ENCODE data around the gene RDH11. TPM values are rescaled to one million over a fixed set of nuclear protein-coding genes. Genes with fewer than 3 reads are reported as not detected.

The RDH11 gene
- total RNA-seq, 1 donor from 2014 or later = 54.1 TPM

DNA sequence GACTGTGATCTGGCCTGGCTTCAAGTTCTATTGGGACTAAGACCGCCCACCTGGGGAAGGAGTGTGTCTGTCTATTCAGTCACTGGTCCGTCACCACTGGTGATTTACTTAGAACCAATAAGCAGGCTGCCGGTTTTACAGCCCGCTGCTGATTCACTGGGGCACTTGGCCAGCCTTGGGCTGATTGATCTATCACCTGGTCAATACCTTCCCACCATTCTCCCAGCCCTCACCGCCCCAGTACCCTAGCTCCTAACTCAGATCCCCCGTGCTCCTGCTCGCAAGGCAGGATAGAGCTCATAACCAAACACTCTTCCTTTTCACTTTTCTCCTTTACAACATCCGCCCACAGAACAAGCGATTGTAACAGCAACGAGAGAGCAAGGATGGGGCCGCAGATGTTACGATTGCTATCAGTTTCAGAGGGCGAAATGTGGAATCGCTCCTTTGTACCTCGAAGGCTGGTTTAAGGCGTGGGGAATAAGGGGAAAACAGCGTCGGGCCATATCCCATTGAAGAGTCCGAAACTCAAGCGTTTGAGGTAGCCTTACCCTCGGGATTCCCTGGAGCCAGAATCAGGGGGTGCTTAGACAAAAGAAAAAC lies 672 bp downstream of the RDH11 start:
- TF ChIP-seq, protein P1, sequence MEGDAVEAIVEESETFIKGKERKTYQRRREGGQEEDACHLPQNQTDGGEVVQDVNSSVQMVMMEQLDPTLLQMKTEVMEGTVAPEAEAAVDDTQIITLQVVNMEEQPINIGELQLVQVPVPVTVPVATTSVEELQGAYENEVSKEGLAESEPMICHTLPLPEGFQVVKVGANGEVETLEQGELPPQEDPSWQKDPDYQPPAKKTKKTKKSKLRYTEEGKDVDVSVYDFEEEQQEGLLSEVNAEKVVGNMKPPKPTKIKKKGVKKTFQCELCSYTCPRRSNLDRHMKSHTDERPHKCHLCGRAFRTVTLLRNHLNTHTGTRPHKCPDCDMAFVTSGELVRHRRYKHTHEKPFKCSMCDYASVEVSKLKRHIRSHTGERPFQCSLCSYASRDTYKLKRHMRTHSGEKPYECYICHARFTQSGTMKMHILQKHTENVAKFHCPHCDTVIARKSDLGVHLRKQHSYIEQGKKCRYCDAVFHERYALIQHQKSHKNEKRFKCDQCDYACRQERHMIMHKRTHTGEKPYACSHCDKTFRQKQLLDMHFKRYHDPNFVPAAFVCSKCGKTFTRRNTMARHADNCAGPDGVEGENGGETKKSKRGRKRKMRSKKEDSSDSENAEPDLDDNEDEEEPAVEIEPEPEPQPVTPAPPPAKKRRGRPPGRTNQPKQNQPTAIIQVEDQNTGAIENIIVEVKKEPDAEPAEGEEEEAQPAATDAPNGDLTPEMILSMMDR (IDR thresholded peaks at IDR 0.05) = no peak
- Mint-ChIP-seq H3K4me1 (ENCODE audit: unreplicated experiment) (peaks cover 22% of the 10 kb centered on the region), H3K4me3 (ENCODE audit: unreplicated experiment) (peak overlapping the region; percentile 96), H3K27me3 (ENCODE audit: unreplicated experiment) (no peaks in the 10 kb centered on the region), H3K36me3 (ENCODE audit: unreplicated experiment) (peaks cover 20% of the 10 kb centered on the region), H3K27ac (ENCODE audit: unreplicated experiment) (peak overlapping the region; percentile 95), H3K9me3 (ENCODE audit: unreplicated experiment) (no peaks in the 10 kb centered on the region)
- no peak for DNase-seq (ENCODE audit: extremely low spot score, unreplicated experiment)

- TF ChIP-seq, protein P1 (IDR thresholded peaks at IDR 0.05) = no peak
- Mint-ChIP-seq H3K36me3 (ENCODE audit: unreplicated experiment) (peaks cover 57% of the 10 kb centered on the region), H3K4me3 (ENCODE audit: unreplicated experiment) (no peak overlapping the region), H3K9me3 (ENCODE audit: unreplicated experiment) (no peaks in the 10 kb centered on the region), H3K27me3 (ENCODE audit: unreplicated experiment) (no peaks in the 10 kb centered on the region), H3K4me1 (ENCODE audit: unreplicated experiment) (peaks cover 16% of the 10 kb centered on the region), H3K27ac (ENCODE audit: unreplicated experiment) (no peak overlapping the region)
- no peak for DNase-seq (ENCODE audit: extremely low spot score, unreplicated experiment)
Observed at GRCh38 chr14:67690011-67690410, 5.6 kb downstream of the RDH11 start.

GRCh38 chr14:67683842-67684241 lies 11.7 kb downstream of the RDH11 start:
- no peaks in the 10 kb centered on the region for H3K4me1 Mint-ChIP-seq (ENCODE audit: unreplicated experiment)
- H3K36me3 Mint-ChIP-seq (ENCODE audit: unreplicated experiment) = peaks cover 61% of the 10 kb centered on the region
- H3K27me3 Mint-ChIP-seq (ENCODE audit: unreplicated experiment) = no peaks in the 10 kb centered on the region
- H3K4me3 Mint-ChIP-seq (ENCODE audit: unreplicated experiment) = no peak overlapping the region
- no peak for DNase-seq (ENCODE audit: extremely low spot score, unreplicated experiment)
- H3K9me3 Mint-ChIP-seq (ENCODE audit: unreplicated experiment) = no peaks in the 10 kb centered on the region
- TF ChIP-seq, protein P1 (IDR thresholded peaks at IDR 0.05) = no peak
- H3K27ac Mint-ChIP-seq (ENCODE audit: unreplicated experiment) = no peak overlapping the region

DNA sequence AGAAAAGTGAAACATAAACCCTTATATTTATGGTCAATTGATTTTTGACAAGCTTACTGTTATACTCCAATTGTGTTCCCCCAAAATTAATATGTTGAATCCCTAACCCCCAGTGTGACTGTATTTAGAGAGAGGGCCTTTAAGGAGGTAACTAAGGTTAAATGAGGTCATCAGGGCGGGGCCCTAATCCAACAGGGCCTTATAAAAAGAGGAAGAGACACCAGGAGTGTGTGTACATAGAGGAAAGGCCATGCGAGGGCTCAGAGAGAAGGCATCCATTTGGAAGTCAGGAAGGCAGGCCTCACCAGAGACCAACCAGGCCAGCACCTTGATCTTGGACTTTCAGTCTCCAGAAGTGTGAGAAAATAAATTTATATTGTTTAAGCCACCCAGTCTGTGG lies 14.6 kb downstream of the RDH11 start:
- Mint-ChIP-seq H3K9me3 (ENCODE audit: unreplicated experiment) (no peaks in the 10 kb centered on the region), H3K27ac (ENCODE audit: unreplicated experiment) (no peak overlapping the region), H3K27me3 (ENCODE audit: unreplicated experiment) (no peaks in the 10 kb centered on the region), H3K36me3 (ENCODE audit: unreplicated experiment) (peaks cover 56% of the 10 kb centered on the region), H3K4me1 (ENCODE audit: unreplicated experiment) (peaks cover 1% of the 10 kb centered on the region), H3K4me3 (ENCODE audit: unreplicated experiment) (no peak overlapping the region)
- TF ChIP-seq, protein P1 (IDR thresholded peaks at IDR 0.05) = no peak
- DNase-seq (ENCODE audit: extremely low spot score, unreplicated experiment) = no peak

DNA sequence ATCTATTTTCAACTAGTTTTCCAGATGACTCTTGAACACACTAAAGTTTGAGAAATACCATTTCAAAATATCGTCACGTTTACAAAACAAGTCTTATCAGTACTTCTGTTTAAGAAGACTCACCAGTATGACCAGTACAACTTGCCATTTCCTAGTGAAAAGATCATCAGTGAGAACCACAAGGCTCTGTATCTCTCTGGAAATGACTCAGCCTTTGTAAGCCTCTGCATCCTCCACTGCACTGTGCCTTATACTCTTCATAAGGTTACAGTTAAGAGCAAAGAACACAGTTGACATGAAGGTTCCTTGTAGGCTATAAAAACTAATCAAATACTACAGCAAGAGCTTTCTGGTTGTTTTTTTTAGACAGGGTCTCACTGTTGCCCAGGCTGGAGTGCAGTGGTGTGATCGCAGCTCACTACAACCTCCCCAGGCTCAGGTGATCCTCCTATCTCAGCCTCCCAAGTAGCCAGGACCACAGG lies 15.4 kb downstream of the RDH11 start:
- H3K27ac Mint-ChIP-seq (ENCODE audit: unreplicated experiment) = no peak overlapping the region
- no peak overlapping the region for H3K4me3 Mint-ChIP-seq (ENCODE audit: unreplicated experiment)
- peaks cover 6% of the 10 kb centered on the region for H3K4me1 Mint-ChIP-seq (ENCODE audit: unreplicated experiment)
- no peak for DNase-seq (ENCODE audit: extremely low spot score, unreplicated experiment)
- H3K9me3 Mint-ChIP-seq (ENCODE audit: unreplicated experiment) = no peaks in the 10 kb centered on the region
- TF ChIP-seq, protein P1 (IDR thresholded peaks at IDR 0.05) = no peak
- H3K27me3 Mint-ChIP-seq (ENCODE audit: unreplicated experiment) = no peaks in the 10 kb centered on the region
- H3K36me3 Mint-ChIP-seq (ENCODE audit: unreplicated experiment) = peaks cover 50% of the 10 kb centered on the region

Data from osteocyte (in vitro differentiated cells).